AG04450 (cell line): ENCODE results near the gene TRAF2. TPM values are rescaled to one million over a fixed set of nuclear protein-coding genes. Genes with fewer than 3 reads are reported as not detected.
"Not testable (repeated sequence)": the region's sequence is repeated elsewhere in the genome, so short reads cannot be mapped to it uniquely, and the experiment has no call there.

Experiments
- CTCF ChIA-PET: fragments of 300-600, 350-600 bp; formaldehyde crosslinking; extraction: SDS; loops from one replicate; lab custom pipeline; 2022; ENCODE audit warnings: antibody characterized with exemption, inconsistent platforms; lab: Charles Lee
- POLR2A ChIA-PET: fragments of 350-600 bp; formaldehyde crosslinking; extraction: SDS; loops from one replicate; lab custom pipeline; 2021; ENCODE audit warnings: antibody characterized with exemption, inconsistent platforms; lab: Yijun Ruan, JAX
- DNase-seq: peaks from one replicate; pipeline ENCODE4 v3.0.0-alpha.2; 2011; ENCODE audit warnings: low read depth, low spot score
- H3K27ac ChIP-seq: one replicate; pipeline ENCODE4 v1.5.1; 2012; ENCODE audit warnings: low read depth, low read length, control low read depth
- H3K27me3 ChIP-seq: one replicate; pipeline ENCODE4 v1.6.0; 2012; ENCODE audit warnings: low read length; ENCODE audit not compliant: control insufficient read depth, insufficient read depth
- H3K4me3 ChIP-seq: 2 replicates; pipeline ENCODE4 v1.5.1; 2011; ENCODE audit warnings: mild to moderate bottlenecking, low read depth, low read length, control low read depth
- H3K9me3 ChIP-seq: 2 replicates; pipeline ENCODE4 v1.5.1; 2012; ENCODE audit warnings: low read length; ENCODE audit not compliant: control insufficient read depth, insufficient read depth
- polyA plus RNA-seq: library from polyadenylated mRNA; depleted of rRNA; stranded (reverse); fragments of >200 nt; gene quantifications from 2 replicates; pipeline ENCODE4 v1.2.3, GENCODE V29; 2011
- TF ChIP-seq, protein P1 (sequence below): IDR thresholded peaks from 2 replicates; pipeline ENCODE4 v1.5.1; 2011; ENCODE audit warnings: low read depth, low read length, control low read depth, inconsistent platforms

TRAF2 gene
- polyA plus RNA-seq, 1 experiment, result 6.1 TPM

DNA sequence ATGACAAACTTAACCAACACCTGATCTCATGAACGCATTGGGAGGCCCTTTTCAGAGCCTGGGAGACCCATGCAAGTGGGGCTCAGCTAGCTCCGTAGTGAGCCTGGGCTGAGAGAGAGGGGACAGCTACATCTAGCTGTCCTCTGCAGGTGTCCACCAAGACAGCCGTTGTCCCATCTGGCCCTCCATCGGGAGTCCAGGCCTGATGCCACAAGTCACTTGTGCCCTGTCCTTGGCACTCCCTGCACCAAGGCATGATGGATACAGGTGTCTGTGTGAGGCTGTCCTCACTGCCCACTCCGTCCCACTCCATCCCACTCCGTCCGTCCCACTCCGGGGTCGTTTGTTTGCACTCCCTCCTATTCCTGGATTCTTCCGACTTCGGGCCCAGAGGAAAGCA, 17.7 kb upstream of the TRAF2 start:
- Histone ChIP-seq H3K9me3 (peaks cover 45% of the 10 kb centered on the region), H3K4me3 (no peak overlapping the region), H3K27ac (no peak overlapping the region), H3K27me3 (no peaks in the 10 kb centered on the region)
- POLR2A ChIA-PET, result no interaction called here
- CTCF ChIA-PET, result interaction anchor here (0.6 kb wide), 1 partner anchor 28 kb away, joined by 4 read pairs; no protein-coding TSS in a partner anchor
- no peak for DNase-seq
- TF ChIP-seq, protein P1, sequence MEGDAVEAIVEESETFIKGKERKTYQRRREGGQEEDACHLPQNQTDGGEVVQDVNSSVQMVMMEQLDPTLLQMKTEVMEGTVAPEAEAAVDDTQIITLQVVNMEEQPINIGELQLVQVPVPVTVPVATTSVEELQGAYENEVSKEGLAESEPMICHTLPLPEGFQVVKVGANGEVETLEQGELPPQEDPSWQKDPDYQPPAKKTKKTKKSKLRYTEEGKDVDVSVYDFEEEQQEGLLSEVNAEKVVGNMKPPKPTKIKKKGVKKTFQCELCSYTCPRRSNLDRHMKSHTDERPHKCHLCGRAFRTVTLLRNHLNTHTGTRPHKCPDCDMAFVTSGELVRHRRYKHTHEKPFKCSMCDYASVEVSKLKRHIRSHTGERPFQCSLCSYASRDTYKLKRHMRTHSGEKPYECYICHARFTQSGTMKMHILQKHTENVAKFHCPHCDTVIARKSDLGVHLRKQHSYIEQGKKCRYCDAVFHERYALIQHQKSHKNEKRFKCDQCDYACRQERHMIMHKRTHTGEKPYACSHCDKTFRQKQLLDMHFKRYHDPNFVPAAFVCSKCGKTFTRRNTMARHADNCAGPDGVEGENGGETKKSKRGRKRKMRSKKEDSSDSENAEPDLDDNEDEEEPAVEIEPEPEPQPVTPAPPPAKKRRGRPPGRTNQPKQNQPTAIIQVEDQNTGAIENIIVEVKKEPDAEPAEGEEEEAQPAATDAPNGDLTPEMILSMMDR, result no peak

DNA sequence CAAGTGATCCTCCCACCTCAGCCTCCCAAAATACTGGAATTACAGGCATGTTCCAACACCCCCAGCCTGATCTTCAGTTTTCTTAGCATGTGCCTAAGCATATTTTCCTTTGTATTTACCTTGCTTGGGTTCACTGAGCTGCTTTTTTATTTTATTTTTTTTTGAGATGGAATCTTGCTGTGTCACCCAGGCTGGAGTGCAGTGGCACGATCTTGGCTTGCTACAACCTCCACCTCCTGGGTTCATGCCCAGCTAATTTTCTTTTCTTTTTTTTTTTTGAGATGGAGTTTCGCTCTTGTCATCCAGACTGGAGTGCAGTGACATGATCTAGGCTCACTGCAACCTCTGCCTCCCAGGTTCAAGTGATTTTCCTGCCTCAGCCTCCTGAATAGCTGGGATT, 16.7 kb upstream of the TRAF2 start:
- H3K27me3 ChIP-seq, H3K27ac ChIP-seq, DNase-seq, POLR2A ChIA-PET, H3K4me3 ChIP-seq: not testable (repeated sequence)
- peaks cover 47% of the 10 kb centered on the region for H3K9me3 ChIP-seq
- CTCF ChIA-PET, result interaction anchor here (0.7 kb wide), 1 partner anchor 27 kb away, joined by 3 read pairs; no protein-coding TSS in a partner anchor

DNA sequence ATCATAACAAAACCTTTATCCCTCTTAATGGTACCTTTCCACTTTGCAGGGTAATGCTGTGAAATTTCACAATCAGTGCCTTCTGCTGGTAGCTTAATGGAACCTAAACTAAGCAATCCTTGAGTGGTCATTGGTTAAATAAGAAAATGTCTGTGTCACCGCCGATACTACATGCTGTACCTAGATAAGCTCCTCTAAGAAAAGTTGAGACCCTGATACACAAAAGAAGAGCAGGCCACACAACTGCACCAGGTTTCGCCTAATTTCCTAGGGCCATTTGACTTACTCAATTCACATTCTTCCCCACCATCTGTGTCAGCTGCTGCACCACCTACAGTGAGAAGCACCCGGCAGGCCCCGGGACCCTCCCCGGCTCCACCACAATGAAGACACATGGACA, 11.2 kb upstream of the TRAF2 start:
- ChIA-PET POLR2A (interaction anchor here (0.7 kb wide), 1 partner anchor 326 kb away, joined by 3 read pairs; no protein-coding TSS in a partner anchor), CTCF (no interaction called here)
- no peak overlapping the region for H3K27ac ChIP-seq
- peaks cover 7% of the 10 kb centered on the region for H3K27me3 ChIP-seq
- no peak overlapping the region for H3K4me3 ChIP-seq
- TF ChIP-seq, protein P1, result no peak
- H3K9me3 ChIP-seq, result peaks cover 24% of the 10 kb centered on the region
- DNase-seq, result no peak

DNA sequence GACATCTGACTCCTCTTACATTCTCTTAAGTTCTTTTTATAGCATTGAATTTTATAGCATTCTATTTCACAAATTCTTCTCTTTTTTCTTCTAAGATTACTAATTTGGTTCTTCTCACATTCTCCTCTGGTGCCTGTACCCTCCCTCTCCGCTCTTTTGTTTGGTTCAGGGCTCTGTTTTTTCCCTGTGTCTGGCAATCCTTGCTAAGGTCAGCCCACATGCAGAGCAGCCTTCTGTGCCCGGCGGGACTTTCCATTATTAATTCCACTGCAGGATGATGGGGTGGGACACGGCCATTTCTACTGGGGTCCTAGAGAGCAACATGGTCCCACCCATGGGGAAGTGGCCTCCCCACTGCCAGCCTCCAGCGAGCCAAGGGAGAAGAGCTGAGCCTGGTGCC, 9.8 kb upstream of the TRAF2 start:
- TF ChIP-seq, protein P1, result no peak
- H3K9me3 ChIP-seq, result peaks cover 15% of the 10 kb centered on the region
- ChIA-PET CTCF (no interaction called here), POLR2A (no interaction called here)
- no peak overlapping the region for H3K27ac ChIP-seq
- DNase-seq, result no peak
- H3K4me3 ChIP-seq, result no peak overlapping the region
- H3K27me3 ChIP-seq, result peaks cover 7% of the 10 kb centered on the region

DNA sequence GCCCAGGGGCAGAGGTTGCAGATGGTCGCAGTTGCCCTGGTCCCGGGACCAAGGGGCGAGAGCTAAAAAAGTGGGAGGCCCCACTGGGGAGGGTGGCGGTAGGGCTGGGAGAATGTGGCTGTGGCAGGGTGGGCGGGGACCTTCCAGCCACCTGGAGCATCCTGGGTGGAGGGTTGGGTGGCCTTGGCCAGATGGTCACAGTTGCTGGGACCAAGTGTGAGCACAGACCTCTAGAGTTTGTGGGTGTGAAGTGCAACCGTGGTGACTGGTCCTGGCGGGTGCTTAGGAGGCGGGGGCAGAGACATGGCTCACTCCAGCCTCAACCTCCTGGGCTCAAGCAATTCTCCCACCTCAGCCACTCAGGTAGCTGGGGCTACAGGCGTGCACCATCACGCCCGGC, 5.7 kb upstream of the TRAF2 start:
- TF ChIP-seq, protein P1, result no peak
- ChIA-PET CTCF (no interaction called here), POLR2A (no interaction called here)
- no peak overlapping the region for H3K27ac ChIP-seq
- H3K9me3 ChIP-seq, result no peaks in the 10 kb centered on the region; the same call in 1 of the 2 replicates
- no peak for DNase-seq
- peaks cover 7% of the 10 kb centered on the region for H3K27me3 ChIP-seq
- no peak overlapping the region for H3K4me3 ChIP-seq
